Mesendoderm (in vitro differentiated cells): ENCODE results near the gene HDGFL1. TPM values are rescaled to one million over a fixed set of nuclear protein-coding genes. Genes with fewer than 3 reads are reported as not detected.
A peak's percentile ranks its signal among the peaks of the same experiment; 100 is the strongest.

Experiments
- DNase-seq: peaks from one replicate; pipeline ENCODE4 v3.0.0; 2013
- H2AK5ac ChIP-seq: 2 replicates; pipeline ENCODE4 v1.6.1; 2013; ENCODE audit warnings: low read length, inconsistent platforms
- H2BK120ac ChIP-seq: 2 replicates; pipeline ENCODE4 v1.6.1; 2013; ENCODE audit warnings: low read depth, mild to moderate bottlenecking, low read length, moderate library complexity, mixed read lengths
- H2BK15ac ChIP-seq: replicated peaks from 2 replicates; pipeline ENCODE4 v1.6.1; 2013; ENCODE audit warnings: low read depth, mild to moderate bottlenecking, moderate library complexity
- H2BK5ac ChIP-seq: 2 replicates; pipeline ENCODE4 v1.6.1; 2013; ENCODE audit warnings: low read length, inconsistent platforms
- H3K18ac ChIP-seq: 2 replicates; pipeline ENCODE4 v1.6.1; 2013; ENCODE audit warnings: mild to moderate bottlenecking, low read length, mixed read lengths
- H3K23ac ChIP-seq: one replicate; pipeline ENCODE4 v1.6.1; 2013; ENCODE audit warnings: low read length
- H3K27ac ChIP-seq: 2 replicates; pipeline ENCODE4 v1.5.1; 2013; ENCODE audit warnings: low read depth, mild to moderate bottlenecking, inconsistent platforms, low read length, moderate library complexity
- H3K27me3 ChIP-seq: 2 replicates; pipeline ENCODE4 v1.6.1; 2013; ENCODE audit warnings: low read length, control low read depth, mild to moderate bottlenecking, inconsistent platforms; ENCODE audit not compliant: insufficient read depth, poor library complexity
- H3K36me3 ChIP-seq: 2 replicates; pipeline ENCODE4 v1.6.1; 2013; ENCODE audit warnings: low read length, inconsistent platforms; ENCODE audit not compliant: control insufficient read depth, insufficient read depth
- H3K4ac ChIP-seq: one replicate; pipeline ENCODE4 v1.6.1; 2013; ENCODE audit warnings: low read depth, mild to moderate bottlenecking, low read length, moderate library complexity
- H3K4me1 ChIP-seq: 2 replicates; pipeline ENCODE4 v1.6.1; 2013; ENCODE audit warnings: low read depth, low read length, inconsistent platforms; ENCODE audit not compliant: control insufficient read depth
- H3K4me2 ChIP-seq: 2 replicates; pipeline ENCODE4 v1.6.1; 2013; ENCODE audit warnings: low read length
- H3K4me3 ChIP-seq: 2 replicates; pipeline ENCODE4 v1.5.1; 2013; ENCODE audit warnings: mild to moderate bottlenecking, low read length
- H3K56ac ChIP-seq: one replicate; pipeline ENCODE4 v1.6.1; 2013; ENCODE audit warnings: low read length
- H3K79me1 ChIP-seq: 2 replicates; pipeline ENCODE4 v1.6.1; 2013; ENCODE audit warnings: low read length, inconsistent platforms
- H3K79me2 ChIP-seq: 2 replicates; pipeline ENCODE4 v1.6.1; 2013; ENCODE audit warnings: mild to moderate bottlenecking, low read length; ENCODE audit not compliant: control insufficient read depth, insufficient read depth
- H3K9ac ChIP-seq: 2 replicates; pipeline ENCODE4 v1.6.1; 2013; ENCODE audit warnings: low read length, inconsistent platforms
- H4K5ac ChIP-seq: one replicate; pipeline ENCODE4 v1.6.1; 2013; ENCODE audit warnings: low read length
- H4K8ac ChIP-seq: one replicate; pipeline ENCODE4 v1.6.1; 2013; ENCODE audit warnings: low read depth, mild to moderate bottlenecking, control low read depth, low read length, moderate library complexity
- WGBS: extraction: QIAGEN DNeasy Blood & Tissue Kit; methylation state at CpG from one replicate; pipeline ENCODE4 v1.1.7; 2013; ENCODE audit warnings: low lambda C conversion rate, missing lambda C conversion rate; ENCODE audit not compliant: insufficient coverage; ENCODE audit errors: extremely low coverage; 5-methylcytosine and 5-hydroxymethylcytosine counted together
- polyA plus RNA-seq, 2 experiments: library from polyadenylated mRNA; stranded (reverse); fragments of 200-250 nt; gene quantifications; one replicate each; pipeline ENCODE4 v1.2.3, GENCODE V29; 2013

Gene HDGFL1
- polyA plus RNA-seq (2013, experiment 1 of 2) = 0.01 TPM
- polyA plus RNA-seq (2013, experiment 2 of 2) = 0.01 TPM

DNA sequence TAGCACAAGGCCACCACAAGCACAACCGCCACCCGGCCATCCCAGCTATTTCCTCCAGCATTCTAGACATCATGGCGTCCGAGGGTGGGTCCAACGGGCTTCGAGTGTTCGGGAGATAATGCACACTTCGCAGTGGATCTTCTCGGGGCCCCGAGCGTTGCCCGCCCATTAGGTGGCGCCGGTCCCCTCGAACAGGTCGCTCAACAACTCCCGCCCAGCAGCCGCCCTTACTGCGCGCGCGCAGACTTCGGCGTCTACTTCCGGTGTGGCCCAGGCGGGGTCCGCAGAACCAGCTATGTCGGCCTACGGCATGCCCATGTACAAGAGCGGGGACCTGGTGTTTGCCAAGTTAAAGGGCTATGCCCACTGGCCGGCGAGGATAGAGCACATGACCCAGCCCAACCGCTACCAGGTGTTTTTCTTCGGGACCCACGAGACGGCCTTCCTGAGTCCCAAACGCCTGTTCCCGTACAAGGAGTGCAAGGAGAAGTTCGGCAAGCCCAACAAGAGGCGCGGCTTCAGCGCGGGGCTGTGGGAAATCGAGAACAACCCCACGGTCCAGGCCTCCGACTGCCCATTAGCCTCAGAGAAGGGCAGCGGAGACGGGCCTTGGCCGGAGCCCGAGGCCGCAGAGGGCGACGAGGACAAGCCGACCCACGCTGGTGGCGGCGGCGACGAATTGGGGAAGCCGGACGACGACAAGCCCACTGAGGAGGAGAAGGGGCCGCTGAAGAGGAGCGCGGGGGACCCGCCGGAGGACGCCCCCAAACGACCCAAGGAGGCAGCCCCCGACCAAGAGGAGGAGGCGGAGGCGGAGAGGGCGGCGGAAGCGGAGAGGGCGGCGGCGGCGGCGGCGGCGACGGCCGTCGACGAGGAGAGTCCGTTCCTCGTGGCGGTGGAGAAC lies at the start of gene HDGFL1:
HDGFL1 (plus strand) TSS at position 286 of the 904 bp plus-strand sequence; CDS start at position 296, 10 bp downstream.
- Histone ChIP-seq H3K18ac (no peak within 1 kb of the TSS), H3K9ac (no peak within 1 kb of the TSS), H3K4me1 (no peaks in the 10 kb centered on the region), H4K5ac (no peak within 1 kb of the TSS), H3K4me2 (no peak within 1 kb of the TSS), H2BK120ac (no peak within 1 kb of the TSS), H3K23ac (no peak within 1 kb of the TSS), H4K8ac (no peak within 1 kb of the TSS), H3K56ac (no peak within 1 kb of the TSS), H3K4me3 (no peak within 1 kb of the TSS), H3K79me1 (no peaks in the 10 kb centered on the region), H3K27me3 (no peaks in the 10 kb centered on the region), H3K27ac (no peak within 1 kb of the TSS), H3K79me2 (no peaks in the 10 kb centered on the region), H3K4ac (no peak within 1 kb of the TSS), H3K36me3 (no peaks in the 10 kb centered on the region), H2AK5ac (no peak within 1 kb of the TSS), H2BK15ac (no peak within 1 kb of the TSS), H2BK5ac (no peak within 1 kb of the TSS)
- DNase-seq = no peak
- WGBS = no CpG with 5 or more reads among the region's 89 CpGs

DNA sequence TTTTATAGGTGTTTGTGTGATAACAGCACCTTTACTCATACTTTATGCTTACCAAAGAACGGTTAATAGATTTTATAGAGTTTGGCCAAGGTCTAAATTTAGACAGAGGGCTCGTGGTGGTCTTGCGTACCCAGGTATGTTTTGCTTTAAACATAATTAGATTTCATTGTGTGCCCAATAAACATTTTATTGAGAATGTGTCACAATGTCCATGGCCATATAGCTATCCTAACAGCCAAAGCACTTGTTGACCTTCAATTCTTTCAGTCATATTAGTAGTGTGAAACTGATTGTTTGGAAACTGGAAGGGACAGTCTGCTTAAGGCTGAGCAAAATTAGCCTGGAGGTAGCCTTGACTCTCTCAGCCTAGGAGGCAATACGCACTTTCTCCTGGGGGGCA lies 48.3 kb upstream of the HDGFL1 start:
- WGBS = no CpG with 5 or more reads among the region's 4 CpGs

DNA sequence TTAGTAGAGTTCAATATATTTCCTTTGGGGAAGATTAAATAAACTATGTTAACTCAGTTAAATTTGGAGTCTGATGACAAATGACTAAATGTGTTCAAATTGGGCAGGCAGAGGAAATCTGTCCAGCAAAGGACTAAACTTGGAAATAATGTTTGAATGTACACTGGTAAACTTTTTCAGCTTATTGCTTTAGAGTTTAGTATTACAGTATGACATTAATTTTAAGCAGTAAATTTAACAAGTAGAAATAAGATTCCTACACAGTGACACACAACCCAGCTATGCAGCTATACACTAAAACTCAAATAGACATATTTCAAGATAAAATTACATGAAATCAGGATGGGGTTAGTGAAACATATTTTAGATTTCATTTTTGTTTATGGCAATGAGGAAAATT lies 42.6 kb upstream of the HDGFL1 start:
- Histone ChIP-seq H3K4me2 (no peak overlapping the region), H3K27me3 (no peaks in the 10 kb centered on the region), H2BK5ac (no peak overlapping the region), H2BK15ac (no peak overlapping the region), H4K5ac (no peak overlapping the region), H3K27ac (no peak overlapping the region), H2AK5ac (no peak overlapping the region), H3K18ac (no peak overlapping the region), H3K4ac (no peak overlapping the region), H3K79me2 (no peaks in the 10 kb centered on the region), H3K36me3 (no peaks in the 10 kb centered on the region), H4K8ac (no peak overlapping the region), H3K4me3 (no peak overlapping the region), H3K56ac (no peak overlapping the region), H3K79me1 (no peaks in the 10 kb centered on the region), H2BK120ac (no peak overlapping the region), H3K9ac (no peak overlapping the region), H3K4me1 (no peaks in the 10 kb centered on the region), H3K23ac (no peak overlapping the region)
- DNase-seq = no peak

More for the DNA sequence above, 48.3 kb upstream of the HDGFL1 start:
- H3K79me1 ChIP-seq = no peaks in the 10 kb centered on the region
- H2AK5ac ChIP-seq = no peak overlapping the region
- no peaks in the 10 kb centered on the region for H3K27me3 ChIP-seq
- H3K23ac ChIP-seq = no peak overlapping the region
- H2BK15ac ChIP-seq = no peak overlapping the region
- no peak overlapping the region for H2BK5ac ChIP-seq
- no peak overlapping the region for H2BK120ac ChIP-seq
- no peak overlapping the region for H4K8ac ChIP-seq
- H3K9ac ChIP-seq = no peak overlapping the region
- H3K18ac ChIP-seq = no peak overlapping the region
- H4K5ac ChIP-seq = no peak overlapping the region
- H3K4ac ChIP-seq = no peak overlapping the region
- no peaks in the 10 kb centered on the region for H3K79me2 ChIP-seq
- no peak overlapping the region for H3K4me3 ChIP-seq
- DNase-seq = no peak
- no peak overlapping the region for H3K27ac ChIP-seq
- no peaks in the 10 kb centered on the region for H3K36me3 ChIP-seq
- H3K4me1 ChIP-seq = no peaks in the 10 kb centered on the region
- H3K4me2 ChIP-seq = no peak overlapping the region
- H3K56ac ChIP-seq = no peak overlapping the region

DNA sequence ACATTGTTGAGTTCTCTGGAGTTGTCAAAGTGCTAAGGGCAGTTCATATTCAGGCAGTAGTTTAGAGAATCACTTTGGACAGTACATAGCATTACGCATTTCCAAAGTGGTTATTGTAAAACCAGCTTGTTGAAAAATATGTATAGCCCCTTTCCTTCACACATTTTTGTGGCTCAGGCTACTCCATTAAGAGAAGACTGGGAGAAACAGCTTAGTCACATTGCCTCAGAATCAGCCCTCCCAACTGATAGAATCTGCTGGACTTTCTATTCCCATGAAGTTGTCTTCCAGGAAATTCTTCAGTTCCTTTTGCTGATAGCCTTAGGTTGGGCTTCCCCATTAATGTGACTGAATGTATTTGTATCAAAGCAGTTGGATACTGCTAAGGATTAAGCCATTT lies 39.5 kb upstream of the HDGFL1 start:
- DNase-seq = peak; percentile 9
- Histone ChIP-seq H3K23ac (no peak overlapping the region), H4K8ac (no peak overlapping the region), H3K56ac (no peak overlapping the region), H3K4me1 (no peaks in the 10 kb centered on the region), H3K9ac (no peak overlapping the region), H3K79me1 (no peaks in the 10 kb centered on the region), H3K27me3 (no peaks in the 10 kb centered on the region), H2BK5ac (no peak overlapping the region), H3K18ac (no peak overlapping the region), H3K4me3 (no peak overlapping the region), H2BK120ac (no peak overlapping the region), H3K36me3 (no peaks in the 10 kb centered on the region), H2BK15ac (no peak overlapping the region), H4K5ac (no peak overlapping the region), H3K79me2 (no peaks in the 10 kb centered on the region), H3K4me2 (no peak overlapping the region), H3K27ac (no peak overlapping the region), H3K4ac (no peak overlapping the region), H2AK5ac (no peak overlapping the region)
- no CpG with 5 or more reads among the region's 1 CpG for WGBS

DNA sequence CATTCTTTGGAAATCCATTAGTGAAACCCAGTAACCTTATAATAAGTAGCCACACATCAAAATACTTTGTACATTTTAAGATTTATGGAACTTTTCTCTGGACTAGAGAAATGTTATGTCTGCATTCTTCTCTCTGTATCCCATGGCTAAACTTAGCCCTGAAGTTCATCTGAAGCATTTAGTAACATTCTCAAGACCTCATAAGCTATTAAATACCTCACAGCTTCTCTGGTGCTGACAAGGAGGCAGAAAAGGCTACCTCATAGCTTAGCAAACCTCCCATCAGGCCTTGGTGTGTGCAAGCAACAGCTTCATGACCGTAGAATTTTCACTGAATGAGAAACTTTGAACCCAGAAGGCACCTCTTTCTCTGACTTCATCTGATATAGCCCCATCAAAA lies 38.9 kb upstream of the HDGFL1 start:
- H2BK120ac ChIP-seq = no peak overlapping the region

More for the DNA sequence above, 38.9 kb upstream of the HDGFL1 start:
- Histone ChIP-seq H3K27me3 (no peaks in the 10 kb centered on the region), H3K18ac (no peak overlapping the region), H2BK5ac (no peak overlapping the region), H2BK15ac (no peak overlapping the region), H2AK5ac (no peak overlapping the region), H3K4ac (no peak overlapping the region), H3K4me1 (no peaks in the 10 kb centered on the region), H4K5ac (no peak overlapping the region), H3K27ac (no peak overlapping the region), H4K8ac (no peak overlapping the region), H3K36me3 (no peaks in the 10 kb centered on the region), H3K56ac (no peak overlapping the region), H3K9ac (no peak overlapping the region), H3K4me2 (no peak overlapping the region), H3K79me1 (no peaks in the 10 kb centered on the region), H3K23ac (no peak overlapping the region), H3K4me3 (no peak overlapping the region), H3K79me2 (no peaks in the 10 kb centered on the region)
- no CpG with 5 or more reads among the region's 1 CpG for WGBS
- DNase-seq = peak; percentile 4
